ENCODE results near the gene CLNK.
"Not testable (repeated sequence)": the region's sequence is repeated elsewhere in the genome, so short reads cannot be mapped to it uniquely, and the experiment has no call there.

Gene CLNK

DNA sequence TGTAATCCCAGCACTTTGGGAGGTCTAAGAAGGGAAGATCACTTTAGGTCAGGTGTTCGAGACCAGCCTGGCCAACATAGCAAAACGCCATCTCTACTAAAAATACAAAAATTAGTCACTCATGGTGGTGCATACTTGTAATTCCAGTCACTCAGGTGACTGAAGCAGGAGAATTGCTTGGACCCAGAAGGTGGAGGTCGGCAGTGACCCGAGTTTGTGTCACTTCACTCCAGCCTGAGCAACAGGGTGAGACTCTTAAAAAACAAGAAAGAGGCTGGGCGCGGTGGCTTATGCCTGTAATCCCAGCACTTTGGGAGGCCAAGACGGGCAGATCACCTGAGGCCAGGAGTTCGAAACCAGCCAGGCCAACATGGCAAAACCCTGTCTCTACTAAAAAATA lies 69.6 kb downstream of the CLNK start:
- DNase-seq (ENCODE audit: low read depth in 1 of 2, low spot score in 1 of 2) = not testable (repeated sequence)

GRCh38 chr4:10613926-10614478 lies 70.6 kb downstream of the CLNK start:
- DNase-seq (ENCODE audit: low read depth in 1 of 2, low spot score in 1 of 2) = no peak

- DNase-seq (ENCODE audit: low read depth in 1 of 2, low spot score in 1 of 2) = no peak
These were observed 72.1 kb downstream of the CLNK start for GRCh38 chr4:10612476-10612875.

- no peak for DNase-seq (ENCODE audit: low read depth in 1 of 2, low spot score in 1 of 2)
These were observed 72.9 kb downstream of the CLNK start for GRCh38 chr4:10611673-10612072.

GRCh38 chr4:10608501-10609219 lies 75.9 kb downstream of the CLNK start:
- no peak for DNase-seq (ENCODE audit: low read depth in 1 of 2, low spot score in 1 of 2)

DNA sequence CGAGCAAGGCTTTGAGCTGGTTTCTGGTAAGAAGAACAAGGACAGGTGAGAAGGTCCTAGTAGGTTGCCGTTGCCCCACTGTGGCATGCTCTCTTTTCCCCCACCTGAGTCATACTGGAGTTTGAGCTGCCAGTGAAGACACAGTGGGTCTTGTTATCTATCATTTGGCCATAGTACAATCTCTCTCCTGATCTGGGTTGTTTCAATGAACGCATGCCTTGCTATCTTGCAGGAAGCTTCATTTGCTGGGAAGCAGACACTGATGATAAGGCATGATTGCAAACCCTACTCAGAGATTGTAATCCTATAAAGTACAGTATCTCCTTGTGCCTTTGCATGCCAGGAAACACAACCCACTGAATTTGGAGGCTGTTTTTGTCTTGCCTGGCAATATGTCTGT lies 77.4 kb downstream of the CLNK start:
- no peak for DNase-seq (ENCODE audit: low read depth in 1 of 2, low spot score in 1 of 2)

DNA sequence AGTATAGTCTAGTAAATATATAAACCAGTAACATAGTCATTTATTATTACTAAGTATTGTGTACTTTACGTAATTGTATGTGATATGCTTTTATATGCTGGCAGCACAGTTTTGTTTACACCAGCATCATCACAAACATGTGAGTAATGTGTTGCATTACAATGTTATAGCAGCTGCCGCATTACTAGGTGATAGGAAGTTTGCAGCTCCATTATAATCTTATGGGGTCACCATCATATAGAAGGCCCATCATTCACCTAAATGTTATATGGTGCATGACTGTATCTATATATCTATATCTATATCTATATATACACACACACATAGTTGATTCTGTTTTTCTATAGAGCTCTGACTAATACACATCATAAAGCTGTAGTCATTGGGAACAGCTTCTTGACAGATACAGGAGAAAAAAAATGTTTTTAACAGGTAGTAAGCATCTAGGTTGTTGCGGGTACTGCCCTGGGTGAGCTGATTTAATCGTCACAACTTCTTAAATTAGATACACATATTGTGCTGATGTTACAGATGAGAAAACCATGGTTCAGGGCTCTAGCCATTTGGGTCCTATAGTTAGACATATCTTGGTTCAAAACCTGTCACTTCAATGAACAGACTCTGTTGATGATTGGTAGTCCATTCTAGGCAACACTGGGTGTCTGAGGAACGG lies 77.9 kb downstream of the CLNK start:
- no peak for DNase-seq (ENCODE audit: low read depth in 1 of 2, low spot score in 1 of 2)

- no peak for DNase-seq (ENCODE audit: low read depth in 1 of 2, low spot score in 1 of 2)
These were observed 78.7 kb downstream of the CLNK start for GRCh38 chr4:10605746-10606482.

- DNase-seq (ENCODE audit: low read depth in 1 of 2, low spot score in 1 of 2) = no peak
These were observed 79.5 kb downstream of the CLNK start for GRCh38 chr4:10605031-10605430.

- no peak for DNase-seq (ENCODE audit: low read depth in 1 of 2, low spot score in 1 of 2)
These were observed 85.0 kb downstream of the CLNK start for GRCh38 chr4:10599574-10599973.

- DNase-seq (ENCODE audit: low read depth in 1 of 2, low spot score in 1 of 2) = no peak
These were observed 85.7 kb downstream of the CLNK start for GRCh38 chr4:10598829-10599228.

DNA sequence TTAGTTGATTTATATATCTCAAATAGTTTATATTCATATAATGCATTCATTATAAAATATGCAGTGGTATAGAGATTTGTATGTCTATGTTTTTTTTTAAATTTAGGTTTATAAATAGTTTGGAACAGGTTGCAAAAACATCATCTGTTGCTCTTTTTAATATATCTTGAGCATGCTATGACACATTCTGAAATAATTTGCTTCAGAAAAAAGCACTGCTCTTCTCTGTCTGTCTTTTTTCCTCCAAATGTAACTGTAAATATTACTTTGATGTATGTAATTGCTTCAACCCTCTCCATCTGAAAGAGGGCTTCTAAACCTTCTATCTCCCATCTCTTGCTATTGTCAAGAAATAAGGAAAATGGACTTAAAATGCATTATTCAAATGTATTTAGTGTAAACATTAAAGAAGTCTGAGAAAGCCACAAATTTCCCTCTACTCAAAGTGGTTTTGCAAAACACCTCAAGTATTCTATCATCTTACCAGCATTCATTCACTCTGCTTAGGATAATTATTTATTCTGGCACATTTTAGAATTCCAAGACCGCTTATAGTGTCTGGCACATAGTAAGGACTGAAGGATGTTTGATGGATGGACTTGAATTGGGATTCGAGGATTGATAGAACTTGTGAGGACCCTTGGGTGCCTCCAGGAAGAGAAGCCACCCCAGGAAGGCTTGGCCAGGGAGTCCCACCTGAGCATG lies 87.8 kb downstream of the CLNK start:
- DNase-seq (ENCODE audit: low read depth in 1 of 2, low spot score in 1 of 2) = no peak

- DNase-seq (ENCODE audit: low read depth in 1 of 2, low spot score in 1 of 2) = no peak
These were observed 91.4 kb downstream of the CLNK start for GRCh38 chr4:10593130-10593529.

- DNase-seq (ENCODE audit: low read depth in 1 of 2, low spot score in 1 of 2) = no peak
These were observed 93.7 kb downstream of the CLNK start for GRCh38 chr4:10590896-10591295.

DNA sequence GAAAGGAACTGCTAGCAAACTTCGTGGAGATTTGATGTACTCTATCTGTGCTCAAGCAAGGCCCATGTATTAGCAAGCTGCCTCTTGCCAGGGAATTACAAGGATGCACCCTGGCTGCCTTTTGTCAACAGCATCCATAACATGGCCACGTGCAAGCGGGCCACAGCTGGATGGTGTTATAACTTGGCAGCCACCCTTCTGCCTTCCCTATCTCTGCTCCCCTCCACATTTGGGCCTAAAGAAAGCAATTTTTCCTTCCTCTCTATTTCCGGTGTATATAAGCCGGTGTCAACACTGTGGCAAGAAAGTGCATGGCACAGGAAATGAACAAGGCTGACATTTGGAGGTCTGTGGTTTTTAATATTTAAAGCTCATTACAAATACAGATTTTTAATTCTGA lies 94.8 kb downstream of the CLNK start:
- no peak for DNase-seq (ENCODE audit: low read depth in 1 of 2, low spot score in 1 of 2)

GRCh38 chr4:10589321-10589720 lies 95.2 kb downstream of the CLNK start:
- DNase-seq (ENCODE audit: low read depth in 1 of 2, low spot score in 1 of 2) = no peak

GRCh38 chr4:10587697-10588096 lies 96.9 kb downstream of the CLNK start:
- DNase-seq (ENCODE audit: low read depth in 1 of 2, low spot score in 1 of 2) = no peak

GRCh38 chr4:10587296-10587695 lies 97.3 kb downstream of the CLNK start:
- DNase-seq (ENCODE audit: low read depth in 1 of 2, low spot score in 1 of 2) = no peak

DNA sequence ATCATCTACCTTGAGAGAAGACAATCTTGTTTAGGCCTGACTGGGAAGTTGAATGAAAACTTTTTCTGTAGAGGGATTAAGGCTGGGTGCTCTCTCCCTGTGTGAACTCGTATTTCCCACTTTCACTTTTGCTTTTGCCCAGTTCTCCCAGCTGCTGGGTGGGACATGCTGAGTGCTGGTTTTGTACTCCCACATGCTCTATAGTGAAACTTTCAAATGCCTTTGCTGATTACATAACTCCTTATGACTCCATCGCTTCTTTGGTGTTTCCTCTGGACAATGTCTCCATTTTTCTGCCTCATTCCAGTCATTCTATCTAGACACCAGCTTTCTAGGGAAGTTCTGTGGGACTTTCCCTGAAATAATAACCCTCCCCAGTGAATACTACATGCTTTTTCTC lies 100.5 kb downstream of the CLNK start:
- no peak for DNase-seq (ENCODE audit: low read depth in 1 of 2, low spot score in 1 of 2)

DNA sequence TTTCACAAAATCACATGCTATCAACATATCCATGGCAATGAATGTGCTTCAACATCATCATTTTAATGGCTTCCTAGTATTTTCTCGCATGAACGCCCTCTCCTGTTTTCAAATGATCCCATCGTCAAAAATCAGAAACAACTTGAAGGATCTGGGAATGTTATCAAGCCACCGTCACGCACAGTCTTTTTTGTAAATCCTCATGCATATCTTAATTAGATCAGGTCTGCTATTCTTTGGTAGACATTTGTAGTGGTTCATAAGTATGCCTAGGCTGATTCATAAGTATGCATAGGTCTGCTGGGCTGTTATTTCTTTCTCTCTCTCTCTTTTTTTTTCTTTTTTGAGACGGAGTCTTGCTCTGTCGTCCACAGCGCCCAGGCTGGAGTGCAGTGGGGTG lies 101.6 kb downstream of the CLNK start:
- no peak for DNase-seq (ENCODE audit: low read depth in 1 of 2, low spot score in 1 of 2)

GRCh38 chr4:10582059-10582686 lies 102.4 kb downstream of the CLNK start:
- no peak for DNase-seq (ENCODE audit: low read depth in 1 of 2, low spot score in 1 of 2)

Measured in activated T-helper 1 cell treated with anti-CD3 and anti-CD28 coated beads, Interleukin-2, amount 50 U/mL, for 16 hours (primary cell).